GM18909 (cell line): ENCODE data around the gene VEZF1.
A peak's percentile ranks its signal among the peaks of the same experiment; 100 is the strongest.
"Not testable (repeated sequence)": the region's sequence is repeated elsewhere in the genome, so short reads cannot be mapped to it uniquely, and the experiment has no call there.

ENCODE experiments used
- ATAC-seq: cut with Tn5 transposase; IDR thresholded peaks from one replicate; pipeline ENCODE4 v1.9.1; 2021; ENCODE audit warnings: mild to moderate bottlenecking; ENCODE audit not compliant: unreplicated experiment, poor library complexity

Gene VEZF1

DNA sequence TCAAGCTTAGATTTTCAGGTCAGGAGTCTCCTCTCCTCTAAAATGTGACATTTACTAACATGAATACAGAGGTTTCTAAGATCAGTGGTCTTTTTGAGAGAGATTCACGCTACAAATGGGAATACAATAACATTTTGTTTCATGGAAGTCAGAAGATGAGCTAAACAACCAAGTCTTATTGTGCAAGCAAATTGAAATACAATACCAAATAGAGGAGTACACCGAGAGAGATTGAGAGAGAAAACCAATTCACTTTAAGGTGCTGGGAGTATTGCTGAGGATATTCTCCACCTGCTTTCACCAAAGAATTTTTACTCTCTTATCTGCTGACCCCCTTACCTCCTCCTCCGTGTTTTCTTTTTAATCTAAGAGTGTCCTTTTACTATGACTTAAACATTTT lies 11.5 kb downstream of the VEZF1 start:
- ATAC-seq: no peak

DNA sequence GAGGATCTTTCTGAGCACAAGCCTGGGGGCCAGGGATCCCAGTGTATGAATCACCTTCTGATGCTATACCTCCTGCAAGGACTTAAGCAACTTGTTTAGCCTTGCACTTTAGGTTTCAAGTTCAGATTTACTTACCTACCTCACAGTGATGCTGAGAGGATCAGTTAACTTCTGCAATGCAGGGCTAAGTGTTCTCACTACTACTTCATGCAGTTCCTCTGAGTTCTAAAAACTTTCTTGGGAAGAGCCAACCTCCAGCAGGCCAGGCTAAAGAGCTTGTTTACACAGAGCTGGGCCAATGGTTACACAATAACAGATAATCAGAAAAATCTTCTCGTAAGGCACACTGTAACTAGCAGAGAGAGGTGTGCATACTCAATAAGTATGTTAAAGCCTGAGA lies 13.0 kb downstream of the VEZF1 start:
- ATAC-seq: no peak

DNA sequence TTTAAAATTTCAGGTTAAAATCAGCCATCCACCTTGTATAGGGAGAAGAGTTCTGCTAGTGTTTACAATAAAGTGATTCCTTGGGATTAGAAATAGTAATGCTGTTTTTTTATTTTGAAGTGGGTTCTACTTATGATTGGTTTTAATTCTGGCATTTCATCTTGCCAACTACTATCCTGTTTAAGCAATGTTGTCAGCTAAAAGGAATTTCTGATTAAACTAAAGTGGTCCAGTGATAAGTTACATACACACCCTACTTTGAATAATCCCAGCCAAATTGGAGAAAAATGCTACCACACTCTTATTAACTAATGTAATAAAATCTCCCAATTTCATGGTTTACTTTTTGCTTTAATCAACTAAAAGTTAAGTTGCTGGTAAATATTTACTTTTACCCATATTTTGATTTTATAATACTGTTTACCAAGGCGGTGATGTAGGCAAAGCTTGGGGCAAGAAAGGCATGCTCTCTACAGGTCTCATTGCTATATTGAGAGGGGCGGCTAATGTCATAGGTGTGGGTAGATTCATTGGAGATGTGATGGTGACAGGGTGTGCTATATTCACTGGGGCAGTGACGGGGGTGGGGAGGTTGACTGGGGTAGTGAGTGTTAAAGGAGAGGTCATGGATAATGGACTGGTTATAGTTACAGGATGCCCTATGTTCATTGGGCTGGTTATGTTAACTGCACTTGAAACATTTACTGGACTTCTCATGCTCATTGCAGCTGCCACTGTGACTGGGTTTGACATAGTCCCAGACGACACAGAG lies 13.8 kb downstream of the VEZF1 start:
- ATAC-seq: not testable (repeated sequence)

DNA sequence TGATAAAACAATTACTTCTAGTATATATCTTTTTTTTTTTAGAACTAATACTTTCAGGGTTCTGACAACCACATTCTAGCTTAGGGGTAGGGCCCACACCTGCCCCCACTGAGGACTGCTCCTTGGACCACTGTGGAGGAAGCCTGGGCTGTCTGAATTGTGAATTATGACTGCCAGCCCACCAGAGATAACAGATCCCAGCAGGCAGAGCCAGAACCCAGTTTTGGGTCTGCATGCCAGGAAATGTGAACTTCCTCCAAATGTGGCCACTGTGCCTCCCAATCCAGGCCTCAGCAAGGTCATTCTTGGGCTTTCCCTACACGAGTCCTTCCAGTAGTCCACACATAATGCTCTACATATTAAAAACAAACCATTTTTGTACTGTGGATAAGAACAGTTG lies 15.9 kb downstream of the VEZF1 start:
- ATAC-seq: no peak

- ATAC-seq: no peak
These were observed 16.5 kb downstream of the VEZF1 start for GRCh38 chr17:57971572-57971971.

DNA sequence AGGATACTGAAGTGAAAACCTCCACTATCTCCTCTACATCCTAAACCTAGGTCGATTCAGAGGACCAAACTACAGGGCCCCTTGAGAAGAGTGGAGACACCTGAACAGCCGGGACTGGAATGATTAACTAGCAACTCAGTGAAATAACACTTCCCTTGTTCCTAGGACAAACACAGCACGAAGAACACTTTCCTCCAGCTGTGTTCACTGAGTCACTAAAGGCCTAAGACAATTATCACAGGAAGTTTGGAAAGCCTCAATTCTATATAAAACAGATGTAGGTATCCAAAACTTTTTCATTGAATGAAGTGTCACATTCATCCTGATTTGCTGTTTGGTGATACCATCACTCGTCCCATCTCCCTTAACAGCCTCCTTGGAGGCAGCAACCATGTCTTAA lies 17.3 kb downstream of the VEZF1 start:
- ATAC-seq: no peak

- ATAC-seq: no peak
These were observed 19.6 kb downstream of the VEZF1 start for GRCh38 chr17:57968456-57968855.

DNA sequence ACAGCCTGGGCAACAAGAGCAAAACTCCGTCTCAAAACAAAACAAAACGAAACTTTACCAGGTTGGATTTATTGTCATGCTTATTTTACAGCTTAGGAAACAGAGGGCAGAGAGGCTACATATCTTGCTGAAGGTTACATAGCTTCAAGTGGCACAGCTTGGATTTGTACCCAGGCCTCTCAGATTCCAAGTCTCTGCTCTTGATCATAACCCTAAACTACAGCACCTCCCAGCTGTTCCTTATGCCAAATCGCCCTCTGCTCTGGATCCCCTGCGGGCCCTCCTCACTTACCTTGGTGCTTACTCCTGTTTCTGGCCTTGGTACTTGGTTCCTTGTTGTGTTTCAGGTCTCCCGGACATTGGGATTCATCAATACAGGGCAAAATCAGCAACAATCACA lies 21.2 kb downstream of the VEZF1 start:
- ATAC-seq: no peak

DNA sequence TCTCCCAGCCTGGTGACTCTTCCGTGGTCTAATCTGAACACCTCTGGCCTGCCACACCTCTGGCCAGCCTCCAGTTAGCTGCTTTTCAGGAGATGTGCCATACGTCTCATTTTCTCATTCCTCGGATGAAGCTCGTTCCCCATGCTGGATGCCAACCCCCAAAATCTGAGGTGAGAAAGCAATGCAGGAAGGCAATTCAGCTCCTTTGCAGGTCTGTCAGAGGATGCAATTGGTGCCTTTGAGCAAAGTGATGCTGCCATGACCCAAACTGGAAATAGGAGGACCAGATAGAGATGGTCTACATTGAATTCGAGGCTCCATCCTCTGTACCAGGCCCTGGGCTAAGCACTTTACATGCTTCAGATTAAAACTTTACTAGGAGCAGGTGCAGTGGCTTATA lies 21.8 kb downstream of the VEZF1 start:
- ATAC-seq: no peak

- no peak for ATAC-seq
These were observed 22.4 kb downstream of the VEZF1 start for GRCh38 chr17:57965521-57966160.

GRCh38 chr17:57963149-57963511 lies 24.9 kb downstream of the VEZF1 start:
- ATAC-seq: no peak

- no peak for ATAC-seq
These were observed 25.5 kb downstream of the VEZF1 start for GRCh38 chr17:57962279-57963148.

DNA sequence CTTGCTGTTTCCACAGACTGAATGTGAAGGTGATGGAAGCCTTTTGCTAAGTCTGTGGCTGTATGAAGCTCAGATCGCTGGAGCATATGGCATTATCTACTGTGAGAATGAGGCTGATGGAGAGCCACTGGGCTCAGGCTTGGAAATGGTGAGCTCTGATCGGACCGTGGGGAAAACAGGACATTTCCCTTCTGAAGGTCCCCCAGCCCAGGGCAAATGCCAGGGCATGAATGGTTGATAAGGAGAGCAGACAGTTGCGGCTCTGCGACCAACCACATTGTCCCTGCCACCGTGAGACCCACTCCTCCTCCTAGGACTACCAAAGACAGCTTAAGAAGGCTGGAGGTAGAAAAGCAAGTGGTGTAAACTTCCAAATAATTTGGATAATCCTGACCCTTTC lies 28.1 kb downstream of the VEZF1 start:
- no peak for ATAC-seq

DNA sequence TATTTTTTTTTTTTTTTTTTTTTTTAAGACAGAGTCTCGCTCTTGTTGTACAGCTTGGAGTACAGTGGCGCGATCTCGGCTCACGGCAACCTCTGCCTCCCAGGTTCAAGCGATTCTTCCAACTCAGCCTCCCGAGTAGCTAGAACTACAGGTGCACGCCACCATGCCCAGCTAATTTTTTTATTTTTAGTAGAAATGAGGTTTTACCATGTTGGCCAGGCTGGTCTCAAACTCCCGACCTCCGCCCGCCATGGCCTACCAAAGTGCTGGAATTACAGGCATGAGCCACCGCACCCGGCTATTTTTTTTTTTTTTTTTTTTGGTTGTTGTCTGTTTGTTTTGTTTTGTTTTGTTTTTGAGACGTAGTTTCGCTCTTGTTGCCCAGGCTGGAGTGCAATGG lies 29.7 kb downstream of the VEZF1 start:
- ATAC-seq: not testable (repeated sequence)

DNA sequence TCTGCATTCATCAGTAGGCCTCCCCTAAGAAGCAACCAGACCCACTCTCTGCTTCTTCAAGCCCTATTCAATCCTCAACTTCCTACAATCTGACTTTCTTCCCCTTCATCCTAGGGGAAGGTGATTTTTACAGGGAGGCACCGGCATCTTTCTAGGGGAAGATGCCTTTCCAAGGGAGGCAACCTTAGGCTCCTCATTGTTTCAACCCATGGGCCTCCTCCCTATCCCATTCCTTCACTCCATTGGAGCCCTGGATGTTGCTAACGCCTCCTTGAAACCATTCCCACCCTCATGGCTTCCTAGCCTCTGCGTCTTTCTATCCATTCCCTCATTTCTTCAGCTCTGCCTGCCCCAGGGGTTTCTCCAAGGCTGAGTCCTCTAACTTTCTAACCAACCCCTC lies 30.2 kb downstream of the VEZF1 start:
- no peak for ATAC-seq

- ATAC-seq: no peak
These were observed 30.8 kb downstream of the VEZF1 start for GRCh38 chr17:57957120-57957850.

DNA sequence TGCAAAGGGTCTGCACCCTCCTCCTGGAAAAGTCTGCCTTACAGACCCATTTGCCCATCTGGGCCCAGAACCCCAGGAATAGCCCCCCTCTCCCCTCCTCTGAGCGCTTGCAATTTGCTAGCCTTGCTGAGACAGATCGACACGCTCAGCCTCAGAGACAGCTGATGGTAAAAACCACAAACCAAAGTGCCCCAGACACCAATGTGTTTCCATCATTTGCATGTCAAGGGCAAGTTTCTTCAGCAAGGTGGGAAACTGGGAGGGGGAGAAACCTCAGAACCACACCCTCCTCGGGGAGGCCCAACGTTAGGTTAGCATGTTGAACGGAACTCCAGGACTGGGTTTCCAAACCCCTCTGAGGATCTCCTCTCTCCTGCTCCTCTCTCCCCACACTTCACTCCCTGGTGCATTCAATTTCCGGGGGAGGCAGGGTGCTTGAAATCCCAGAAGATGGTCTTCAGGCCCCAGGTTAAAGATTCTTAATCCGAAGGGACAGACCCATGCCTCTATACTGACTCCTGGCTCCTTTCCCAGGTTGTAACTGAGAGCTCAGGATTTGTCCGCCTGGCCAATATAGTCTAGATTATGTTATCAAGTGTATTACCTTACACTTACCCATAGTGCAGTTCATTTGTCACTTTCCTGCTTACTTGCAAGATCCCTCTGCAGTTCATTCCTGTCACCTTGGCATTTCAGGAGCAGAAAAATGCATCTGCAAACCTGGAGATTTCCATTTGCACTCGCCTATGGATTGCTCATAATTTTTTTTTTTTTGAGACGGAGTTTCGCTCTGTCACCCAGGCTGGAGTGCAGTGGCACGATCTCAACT lies 31.5 kb downstream of the VEZF1 start:
- ATAC-seq: peak; percentile 72

DNA sequence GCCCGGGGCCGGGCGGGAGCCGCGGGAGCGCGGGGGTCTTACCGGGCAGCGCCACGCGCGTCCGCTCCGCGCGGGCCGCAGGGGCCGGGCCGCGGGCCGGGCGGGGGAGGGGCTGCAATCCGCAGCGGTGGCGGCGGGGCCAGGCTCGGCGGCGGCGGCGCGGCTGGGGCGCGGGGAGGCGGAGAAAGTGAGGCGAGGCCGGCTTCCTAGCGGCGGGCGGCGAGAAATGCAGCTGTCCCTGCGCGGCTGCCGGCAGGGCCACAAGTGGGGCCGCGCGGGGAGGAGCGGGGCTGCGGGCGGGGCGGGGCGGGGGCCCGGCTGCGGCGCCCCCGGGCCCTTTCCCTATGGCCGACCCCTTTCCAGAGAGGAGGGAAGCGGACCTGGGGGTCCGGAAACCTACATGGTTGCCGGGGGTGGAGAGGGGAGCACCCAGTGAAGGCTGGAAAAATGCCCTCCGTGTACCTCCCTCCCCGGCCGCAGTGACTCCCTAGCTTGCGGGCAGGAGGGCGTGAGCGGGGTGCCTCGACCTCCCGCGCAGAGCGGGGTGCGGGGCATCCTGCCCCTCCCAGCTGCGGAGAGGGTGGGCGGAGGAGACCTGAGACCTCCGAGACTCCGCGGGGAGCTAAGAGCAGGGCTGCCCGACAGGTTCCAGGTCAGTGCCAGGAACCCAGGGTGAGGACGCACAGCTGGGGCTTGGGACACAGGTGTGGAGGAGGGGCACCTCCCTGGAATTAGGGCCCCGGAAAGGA lies 32.7 kb downstream of the VEZF1 start, which contains the start of gene CUEDC1:
TSS of gene CUEDC1 (minus strand) at position 230 of the 749 bp plus-strand sequence. CDS start 69,848 bp downstream, outside the sequence.
- ATAC-seq: no peak
